ENCODE data around the gene HES5. TPM values are rescaled to one million over a fixed set of nuclear protein-coding genes. Genes with fewer than 3 reads are reported as not detected.

Gene HES5
- total and polyA plus RNA-seq, 2 of the 13 experiments (the other 11 are each of a cell fraction or from before 2014, with no cell fraction given) = not detected

DNA sequence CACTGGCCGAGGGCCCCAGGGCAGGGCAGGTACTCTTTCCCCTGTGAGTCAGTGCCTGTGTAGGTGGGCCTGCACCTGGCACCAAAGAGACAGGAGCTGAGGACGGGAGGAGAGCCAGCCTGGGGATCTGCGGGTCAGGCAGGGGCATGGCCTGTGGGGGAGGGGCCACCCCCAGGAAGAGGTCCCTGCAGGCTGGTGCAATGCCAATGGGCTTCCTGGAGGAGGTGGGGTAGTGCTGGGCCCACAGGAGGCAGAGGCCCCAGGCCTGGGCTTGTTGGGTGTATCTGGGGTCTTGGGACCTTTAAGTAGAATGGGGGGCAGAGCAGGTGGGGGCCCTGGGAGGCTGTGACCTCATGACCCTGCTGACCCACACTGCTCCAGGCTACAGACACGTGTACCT lies 30.8 kb downstream of the HES5 start:
- H3K9me3 ChIP-seq (ENCODE audit: low read length) = no peaks in the 10 kb centered on the region
- ATAC-seq (no peak), FAIRE-seq (no peak), DNase-seq (ENCODE audit: low spot score) (no peak)
- intact Hi-C loops (cut with micrococcal nuclease; ENCODE audit: unreplicated experiment) = no loop called here
- H3K4me1 ChIP-seq (ENCODE audit: insufficient read depth, low read length) = peaks cover 40% of the 10 kb centered on the region
- H3K27me3 ChIP-seq (ENCODE audit: control insufficient read depth in 1 of 2, insufficient read depth in 2 of 2, low read length in 2 of 2) = peaks cover 19 to 64% of the 10 kb centered on the region in 2 experiments
- ChIA-PET CTCF (ENCODE audit: low intra/inter-chr PET ratio, low total read pairs) (no interaction called here), POLR2A (no interaction called here)
- no peak overlapping the region for H3K27ac ChIP-seq (ENCODE audit: extremely low read length, insufficient read depth, low read length)
- H2AFZ ChIP-seq (ENCODE audit: low read length) = no peak overlapping the region
- peak; percentile 11 for TF ChIP-seq AGO1 (IDR thresholded peaks at IDR 0.05; ENCODE audit: low read depth, low read length, poor library complexity, severe bottlenecking)
- TF ChIP-seq MNT (IDR thresholded peaks at IDR 0.05) = peak; percentile 35
- TF ChIP-seq PAX8 (CRISPR knock-in tag; IDR thresholded peaks at IDR 0.05; ENCODE audit: borderline replicate concordance) = no peak
- H3K4me2 ChIP-seq (ENCODE audit: low read depth, low read length) = no peak overlapping the region
- WGBS (ENCODE audit: low lambda C conversion rate) = no CpG with 5 or more reads among the region's 4 CpGs
- no peak overlapping the region for H3K9ac ChIP-seq (ENCODE audit: insufficient read depth, low read depth, low read length)
- H3K79me2 ChIP-seq (ENCODE audit: insufficient read depth, low read length) = no peaks in the 10 kb centered on the region
- no TSS peak for BruUV-seq (replicated peaks)
- no peak overlapping the region for H3K4me3 ChIP-seq (replicated peaks in 1 of 3; ENCODE audit: insufficient read depth in 1 of 3, low read depth in 2 of 3, low read length in 3 of 3)
- in situ Hi-C loops (cut with HindIII; ENCODE audit: extremely low pct_ligation_motif_present, low pct_unique_long_range_greater_than_20kb) = no loop called here
- no peaks in the 10 kb centered on the region for H3K36me3 ChIP-seq (replicated peaks in 1 of 2; ENCODE audit: control insufficient read depth in 1 of 2, insufficient read depth in 2 of 2, low read length in 2 of 2)
- H4K20me1 ChIP-seq (ENCODE audit: insufficient read depth, low read length) = no peaks in the 10 kb centered on the region

- Histone ChIP-seq H3K4me3 (replicated peaks in 1 of 3; ENCODE audit: insufficient read depth in 1 of 3, low read depth in 2 of 3, low read length in 3 of 3) (no peak overlapping the region), H3K36me3 (replicated peaks in 1 of 2; ENCODE audit: control insufficient read depth in 1 of 2, insufficient read depth in 2 of 2, low read length in 2 of 2) (no peaks in the 10 kb centered on the region), H2AFZ (ENCODE audit: low read length) (no peak overlapping the region), H3K4me2 (ENCODE audit: low read depth, low read length) (no peak overlapping the region), H3K79me2 (ENCODE audit: insufficient read depth, low read length) (no peaks in the 10 kb centered on the region), H3K4me1 (ENCODE audit: insufficient read depth, low read length) (peaks cover 43% of the 10 kb centered on the region), H3K9ac (ENCODE audit: insufficient read depth, low read depth, low read length) (no peak overlapping the region), H3K27ac (ENCODE audit: extremely low read length, insufficient read depth, low read length) (no peak overlapping the region), H3K9me3 (ENCODE audit: low read length) (no peaks in the 10 kb centered on the region), H3K27me3 (ENCODE audit: control insufficient read depth in 1 of 2, insufficient read depth in 2 of 2, low read length in 2 of 2) (peaks cover 24 to 64% of the 10 kb centered on the region in 2 experiments), H4K20me1 (ENCODE audit: insufficient read depth, low read length) (no peaks in the 10 kb centered on the region)
- ChIA-PET POLR2A (no interaction called here), CTCF (ENCODE audit: low intra/inter-chr PET ratio, low total read pairs) (no interaction called here)
- TF ChIP-seq ZNF75D (CRISPR knock-in tag; IDR thresholded peaks at IDR 0.05; ENCODE audit: borderline replicate concordance) (no peak), ZNF432 (CRISPR knock-in tag; IDR thresholded peaks at IDR 0.05; ENCODE audit: borderline replicate concordance) (no peak), ZNF496 (CRISPR knock-in tag; IDR thresholded peaks at IDR 0.05; ENCODE audit: insufficient replicate concordance) (no peak), SMAD9 (CRISPR knock-in tag; IDR thresholded peaks at IDR 0.05) (no peak)
- FAIRE-seq (no peak), ATAC-seq (no peak), DNase-seq (ENCODE audit: low spot score) (no peak)
- intact Hi-C loops (cut with micrococcal nuclease; ENCODE audit: unreplicated experiment) (no loop called here), in situ Hi-C loops (cut with HindIII; ENCODE audit: extremely low pct_ligation_motif_present, low pct_unique_long_range_greater_than_20kb) (no loop called here)
- 14% methylated on average over 5 of the region's 19 CpGs for WGBS (ENCODE audit: low lambda C conversion rate)
- BruUV-seq (replicated peaks) = no TSS peak
Measured at GRCh38 chr1:2498648-2499047, 31.4 kb downstream of the HES5 start.

Data from HepG2 (cell line).